GM12878 (cell line): ENCODE data around the gene TSPEAR. TPM values are rescaled to one million over a fixed set of nuclear protein-coding genes. Genes with fewer than 3 reads are reported as not detected.

Experiments
- ATAC-seq: fragments of 200-7000 bp; cut with Tn5 transposase; 3 replicates; pipeline ENCODE4 v1.9.1; 2020; ENCODE audit warnings: mild to moderate bottlenecking, moderate library complexity
- BruUV-seq: library from RNA; stranded (reverse); fragments of 400-500 nt; replicated peaks from 2 replicates; lab custom pipeline; 2021; lab: Mats Ljungman, UMichigan
- CTCF ChIA-PET: fragments of 300-600 bp; sonication (Branson Sonifier 250); formaldehyde crosslinking; extraction: SDS; loops from one replicate; lab custom pipeline; 2021; ENCODE audit warnings: inconsistent platforms; lab: Yijun Ruan, JAX
- POLR2A ChIA-PET: fragments of 350-600 bp; formaldehyde crosslinking; extraction: SDS; loops from one replicate; lab custom pipeline; 2021; ENCODE audit warnings: inconsistent platforms; lab: Charles Lee
- RAD21 ChIA-PET: fragments of 300-600 bp; sonication (Branson Sonifier 250); formaldehyde crosslinking; loops from one replicate; lab custom pipeline; 2023; ENCODE audit warnings: antibody characterized with exemption; ENCODE audit not compliant: unreplicated experiment; lab: Charles Lee
- SMC1A ChIA-PET: fragments of 300-600 bp; sonication (Branson Sonifier 250); formaldehyde crosslinking; loops from one replicate; lab custom pipeline; 2023; ENCODE audit not compliant: unreplicated experiment, uncharacterized antibody; lab: Charles Lee
- DNase-seq: peaks from one replicate; pipeline ENCODE4 v3.0.0-alpha.2; 2011; ENCODE audit warnings: low read depth, low spot score
- FAIRE-seq: peaks from 3 replicates; lab custom pipeline; 2011; peaks lifted over from hg19 to GRCh38; lab: Jason Lieb, UNC
- H2AFZ ChIP-seq: 2 replicates; pipeline ENCODE4 v1.6.0; 2011; ENCODE audit warnings: low read depth, low read length, control low read depth; ENCODE audit not compliant: control insufficient read depth
- H3K27ac ChIP-seq: 2 replicates; pipeline ENCODE4 v1.5.1; 2011; ENCODE audit warnings: control low read depth; ENCODE audit not compliant: control insufficient read depth, insufficient read depth
- H3K27me3 ChIP-seq, 2 experiments: replicated peaks in 1 of 2; 2 replicates each; pipeline versions ENCODE4 v1.6.0 to v1.6.1; 2011; ENCODE audit warnings: low read length in 1 of 2; ENCODE audit not compliant: control insufficient read depth in 2 of 2, insufficient read depth in 2 of 2
- H3K36me3 ChIP-seq, 2 experiments: 2 replicates each; pipeline ENCODE4 v1.5.1; 2011; ENCODE audit warnings: low read length in 1 of 2; ENCODE audit not compliant: control insufficient read depth in 2 of 2, insufficient read depth in 2 of 2
- H3K4me1 ChIP-seq: 2 replicates; pipeline ENCODE4 v1.6.1; 2011; ENCODE audit warnings: mild to moderate bottlenecking, low read length, moderate library complexity, mixed read lengths; ENCODE audit not compliant: control insufficient read depth, insufficient read depth
- H3K4me2 ChIP-seq: 2 replicates; pipeline ENCODE4 v1.6.0; 2011; ENCODE audit warnings: control low read depth; ENCODE audit not compliant: control insufficient read depth, insufficient read depth
- H3K4me3 ChIP-seq: fragments of 200-600 bp; sonication (generic); 2 replicates; pipeline ENCODE4 v1.5.1; 2016
- H3K79me2 ChIP-seq: 2 replicates; pipeline ENCODE4 v1.6.0; 2011; ENCODE audit warnings: low read length; ENCODE audit not compliant: control insufficient read depth, insufficient read depth
- H3K9ac ChIP-seq: 2 replicates; pipeline ENCODE4 v1.8.0; 2011; ENCODE audit warnings: low read length, control low read depth, mixed read lengths; ENCODE audit not compliant: control insufficient read depth, insufficient read depth
- H3K9me3 ChIP-seq: replicated peaks from 3 replicates; pipeline ENCODE4 v1.5.1; 2011; ENCODE audit warnings: mild to moderate bottlenecking, low read length; ENCODE audit not compliant: control insufficient read depth, insufficient read depth
- H4K20me1 ChIP-seq: 2 replicates; pipeline ENCODE4 v1.6.0; 2011; ENCODE audit not compliant: control insufficient read depth, insufficient read depth
- ASH2L ChIP-seq: fragments of 300-600, 200-600 bp; sonication (generic); IDR thresholded peaks from 2 replicates; pipeline ENCODE4 v1.6.1; 2017; ENCODE audit warnings: low read depth, mild to moderate bottlenecking, borderline replicate concordance
- BACH1 ChIP-seq: fragments of 450-650 bp; IDR thresholded peaks from 2 replicates; pipeline ENCODE4 v1.6.1; 2017; ENCODE audit warnings: mild to moderate bottlenecking, borderline replicate concordance
- CBX3 ChIP-seq: fragments of 200-600 bp; sonication (generic); IDR thresholded peaks from 2 replicates; pipeline ENCODE4 v1.6.1; 2016; ENCODE audit warnings: low read depth, borderline replicate concordance
- DPF2 ChIP-seq: fragments of 450-650 bp; IDR thresholded peaks from 2 replicates; pipeline ENCODE4 v1.6.1; 2017; ENCODE audit warnings: mild to moderate bottlenecking
- EZH2 ChIP-seq: IDR thresholded peaks from 2 replicates; pipeline ENCODE4 v1.6.1; 2012; ENCODE audit warnings: low read depth, mild to moderate bottlenecking, control low read depth, inconsistent platforms, low read length, borderline replicate concordance; ENCODE audit not compliant: control insufficient read depth
- FOS ChIP-seq: IDR thresholded peaks from 3 replicates; pipeline ENCODE4 v1.6.1; 2011; ENCODE audit warnings: borderline replicate concordance; ENCODE audit not compliant: insufficient read length; ENCODE audit errors: extremely low read depth
- NFXL1 ChIP-seq: fragments of 450-650 bp; IDR thresholded peaks from 2 replicates; pipeline ENCODE4 v1.6.1; 2017; ENCODE audit warnings: antibody characterized with exemption, mild to moderate bottlenecking, borderline replicate concordance
- NFYB ChIP-seq: IDR thresholded peaks from 2 replicates; pipeline ENCODE4 v1.6.1; 2011; ENCODE audit warnings: low read depth, mild to moderate bottlenecking, low read length, improper control_type of control experiment, moderate library complexity; ENCODE audit not compliant: insufficient read depth
- PAX5 ChIP-seq: IDR thresholded peaks from 2 replicates; pipeline ENCODE4 v1.6.1; 2011; ENCODE audit warnings: low read depth, low read length, borderline replicate concordance
- POLR2A ChIP-seq: IDR thresholded peaks from 2 replicates; pipeline ENCODE4 v1.6.1; 2011; ENCODE audit warnings: low read depth, mild to moderate bottlenecking, low read length
- SRF ChIP-seq, 2 experiments: IDR thresholded peaks; 2 replicates each; pipeline ENCODE4 v1.6.1; 2011; ENCODE audit warnings: low read depth in 2 of 2, low read length in 2 of 2, mild to moderate bottlenecking in 1 of 2, moderate library complexity in 1 of 2
- TARDBP ChIP-seq: IDR thresholded peaks from 2 replicates; pipeline ENCODE4 v1.6.1; 2016; ENCODE audit warnings: borderline replicate concordance
- YY1 ChIP-seq: IDR thresholded peaks from 2 replicates; pipeline ENCODE4 v1.6.1; 2011; ENCODE audit warnings: low read depth, mild to moderate bottlenecking, low read length
- ZNF384 ChIP-seq: IDR thresholded peaks from 2 replicates; pipeline ENCODE4 v1.6.1; 2012; ENCODE audit warnings: low read depth, mild to moderate bottlenecking, low read length, improper control_type of control experiment, borderline replicate concordance
- WGBS: methylation state at CpG from one replicate; pipeline ENCODE4 v1.1.6; 2016; ENCODE audit warnings: low lambda C conversion rate; ENCODE audit not compliant: insufficient replicate concordance, insufficient coverage; ENCODE audit errors: missing lambda C conversion rate; 5-methylcytosine and 5-hydroxymethylcytosine counted together
- in situ Hi-C: fragments of 300-500 bp; cut with MboI; formaldehyde crosslinking; loops from 9 replicates; pipeline ENCODE4 v1.14.3; 2018; ENCODE audit warnings: mixed read lengths
- intact Hi-C: fragments of 100-400 bp; cut with micrococcal nuclease; formaldehyde crosslinking; loops from one replicate; pipeline ENCODE4 v1.14.2; 2022; ENCODE audit not compliant: unreplicated experiment
- polyA plus RNA-seq, 11 experiments: library from polyadenylated mRNA; depleted of rRNA in 4 of 11; unstranded in 6 of 11; stranded (reverse) in 5 of 11; fragments of >200 nt; fragmentation: Nextera tagmentation in 4 of 11; fragmentation: Illumina TruSeq in 1 of 11; extraction: Ambion mirVana in 4 of 11; extraction: Trizol in 1 of 11; gene quantifications; 1 replicate in 1 of 11; 2 replicates in 10 of 11; pipeline versions ENCODE4 v1.2.1 to v1.2.3, GENCODE V29; 2011 to 2016; ENCODE audit warnings: inconsistent platforms in 2 of 11, missing spikeins in 2 of 11, low read depth in 1 of 11
- total RNA-seq, 4 experiments: library from RNA; depleted of rRNA in 3 of 4; stranded (reverse); fragments of >200 nt in 3 of 4; fragmentation: Illumina TruSeq in 1 of 4; extraction: Trizol in 1 of 4; gene quantifications; 2 replicates each; pipeline versions ENCODE4 v1.2.1 to v1.2.3, GENCODE V29; 2013 to 2021
- TF ChIP-seq, protein P1 (sequence below): fragments of 450-650 bp; formaldehyde crosslinking; IDR thresholded peaks from 2 replicates; pipeline ENCODE4 v1.5.0; 2022; ENCODE audit warnings: mild to moderate bottlenecking, missing genetic modification characterization
- TF ChIP-seq, protein P2 (sequence below): IDR thresholded peaks from 2 replicates; pipeline ENCODE4 v1.6.1; 2012; ENCODE audit warnings: low read depth, low read length, improper control_type of control experiment
- TF ChIP-seq, protein P3 (sequence below): fragments of 450-650 bp; IDR thresholded peaks from 2 replicates; pipeline ENCODE4 v1.6.1; 2017; ENCODE audit warnings: mild to moderate bottlenecking

The TSPEAR gene
- total and polyA plus RNA-seq, 10 of the 15 experiments (the other 5 are each of a cell fraction or from before 2014, with no cell fraction given) = not detected

DNA sequence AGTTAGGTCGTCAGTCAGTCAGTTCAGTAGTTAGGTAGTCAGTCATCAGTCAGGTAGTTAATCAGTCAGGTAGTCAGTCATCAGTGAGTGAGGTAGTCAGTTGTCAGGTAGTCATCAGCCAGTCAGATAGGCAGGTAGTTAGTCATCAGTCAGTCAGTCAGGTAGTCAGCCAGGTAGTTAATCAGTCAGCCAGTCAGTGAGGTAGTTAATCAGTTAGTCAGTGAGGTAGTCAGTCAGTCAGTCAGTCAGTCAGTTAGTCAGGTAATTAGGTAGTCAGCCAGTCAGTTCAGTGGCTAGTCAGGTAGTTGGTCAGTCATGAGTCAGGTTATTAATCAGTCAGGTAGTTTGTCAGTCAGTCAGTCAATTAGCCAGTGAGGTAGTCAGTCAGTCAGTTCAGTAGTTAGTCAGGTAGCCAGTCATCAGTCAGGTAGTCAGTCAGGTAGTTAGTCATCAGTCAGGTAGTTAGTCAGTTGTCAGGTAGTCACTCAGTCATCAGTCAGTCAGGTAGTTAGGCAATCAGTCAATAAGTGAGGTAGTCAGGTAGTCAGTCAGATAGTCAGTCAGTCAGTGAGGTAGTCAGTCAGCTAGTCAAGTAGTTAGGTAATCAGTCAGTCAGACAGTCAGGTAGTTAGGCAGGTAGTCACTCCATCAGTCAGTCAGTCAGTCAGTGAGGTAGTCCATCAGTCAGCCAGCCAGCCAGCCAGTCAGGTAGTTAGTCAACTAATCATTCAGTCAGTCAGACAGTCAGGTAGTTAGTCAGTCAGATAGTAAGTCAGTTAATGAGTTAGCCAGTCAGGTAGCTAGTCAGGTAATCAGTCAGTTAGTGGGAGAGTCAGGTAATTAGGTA is 187.6 kb downstream of the TSPEAR start:
- in situ Hi-C loops (no loop called here), intact Hi-C loops (no loop called here)
- Histone ChIP-seq H3K4me3 (no peak overlapping the region), H3K79me2 (no peaks in the 10 kb centered on the region), H3K4me2 (no peak overlapping the region), H4K20me1 (no peaks in the 10 kb centered on the region), H2AFZ (no peak overlapping the region), H3K27me3 (no peaks in the 10 kb centered on the region), H3K9me3 (no peaks in the 10 kb centered on the region; the same call in 2 of the 3 replicates), H3K4me1 (no peaks in the 10 kb centered on the region), H3K27ac (no peak overlapping the region), H3K36me3 (no peaks in the 10 kb centered on the region), H3K9ac (no peak overlapping the region)
- DNase-seq (no peak), ATAC-seq (no peak), FAIRE-seq (no peak)
- no TSS peak for BruUV-seq
- WGBS = 0% methylated on average over 1 of the region's 1 CpG
- SMC1A ChIA-PET = no interaction called here
- RAD21 ChIA-PET = no interaction called here
- CTCF ChIA-PET = no interaction called here
- POLR2A ChIA-PET = no interaction called here
- TF ChIP-seq BACH1 = no peak
- TF ChIP-seq TARDBP = no peak
- TF ChIP-seq POLR2A = no peak
- TF ChIP-seq ASH2L = no peak
- TF ChIP-seq PAX5 = no peak
- TF ChIP-seq, protein P1, sequence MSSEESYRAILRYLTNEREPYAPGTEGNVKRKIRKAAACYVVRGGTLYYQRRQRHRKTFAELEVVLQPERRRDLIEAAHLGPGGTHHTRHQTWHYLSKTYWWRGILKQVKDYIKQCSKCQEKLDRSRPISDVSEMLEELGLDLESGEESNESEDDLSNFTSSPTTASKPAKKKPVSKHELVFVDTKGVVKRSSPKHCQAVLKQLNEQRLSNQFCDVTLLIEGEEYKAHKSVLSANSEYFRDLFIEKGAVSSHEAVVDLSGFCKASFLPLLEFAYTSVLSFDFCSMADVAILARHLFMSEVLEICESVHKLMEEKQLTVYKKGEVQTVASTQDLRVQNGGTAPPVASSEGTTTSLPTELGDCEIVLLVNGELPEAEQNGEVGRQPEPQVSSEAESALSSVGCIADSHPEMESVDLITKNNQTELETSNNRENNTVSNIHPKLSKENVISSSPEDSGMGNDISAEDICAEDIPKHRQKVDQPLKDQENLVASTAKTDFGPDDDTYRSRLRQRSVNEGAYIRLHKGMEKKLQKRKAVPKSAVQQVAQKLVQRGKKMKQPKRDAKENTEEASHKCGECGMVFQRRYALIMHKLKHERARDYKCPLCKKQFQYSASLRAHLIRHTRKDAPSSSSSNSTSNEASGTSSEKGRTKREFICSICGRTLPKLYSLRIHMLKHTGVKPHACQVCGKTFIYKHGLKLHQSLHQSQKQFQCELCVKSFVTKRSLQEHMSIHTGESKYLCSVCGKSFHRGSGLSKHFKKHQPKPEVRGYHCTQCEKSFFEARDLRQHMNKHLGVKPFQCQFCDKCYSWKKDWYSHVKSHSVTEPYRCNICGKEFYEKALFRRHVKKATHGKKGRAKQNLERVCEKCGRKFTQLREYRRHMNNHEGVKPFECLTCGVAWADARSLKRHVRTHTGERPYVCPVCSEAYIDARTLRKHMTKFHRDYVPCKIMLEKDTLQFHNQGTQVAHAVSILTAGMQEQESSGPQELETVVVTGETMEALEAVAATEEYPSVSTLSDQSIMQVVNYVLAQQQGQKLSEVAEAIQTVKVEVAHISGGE (CRISPR knock-in tag) = no peak
- no peak for TF ChIP-seq ZNF384
- TF ChIP-seq YY1 = no peak
- TF ChIP-seq EZH2 = no peak
- TF ChIP-seq FOS = no peak
- no peak for TF ChIP-seq NFYB
- no peak for TF ChIP-seq DPF2
- no peak for TF ChIP-seq SRF (IDR thresholded peaks at IDR 0.05; ENCODE audit: low read depth in 2 of 2, low read length in 2 of 2)
- no peak for TF ChIP-seq NFXL1
- TF ChIP-seq CBX3 = no peak
- TF ChIP-seq, protein P2, sequence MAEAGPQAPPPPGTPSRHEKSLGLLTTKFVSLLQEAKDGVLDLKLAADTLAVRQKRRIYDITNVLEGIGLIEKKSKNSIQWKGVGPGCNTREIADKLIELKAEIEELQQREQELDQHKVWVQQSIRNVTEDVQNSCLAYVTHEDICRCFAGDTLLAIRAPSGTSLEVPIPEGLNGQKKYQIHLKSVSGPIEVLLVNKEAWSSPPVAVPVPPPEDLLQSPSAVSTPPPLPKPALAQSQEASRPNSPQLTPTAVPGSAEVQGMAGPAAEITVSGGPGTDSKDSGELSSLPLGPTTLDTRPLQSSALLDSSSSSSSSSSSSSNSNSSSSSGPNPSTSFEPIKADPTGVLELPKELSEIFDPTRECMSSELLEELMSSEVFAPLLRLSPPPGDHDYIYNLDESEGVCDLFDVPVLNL = no peak
- TF ChIP-seq, protein P3, sequence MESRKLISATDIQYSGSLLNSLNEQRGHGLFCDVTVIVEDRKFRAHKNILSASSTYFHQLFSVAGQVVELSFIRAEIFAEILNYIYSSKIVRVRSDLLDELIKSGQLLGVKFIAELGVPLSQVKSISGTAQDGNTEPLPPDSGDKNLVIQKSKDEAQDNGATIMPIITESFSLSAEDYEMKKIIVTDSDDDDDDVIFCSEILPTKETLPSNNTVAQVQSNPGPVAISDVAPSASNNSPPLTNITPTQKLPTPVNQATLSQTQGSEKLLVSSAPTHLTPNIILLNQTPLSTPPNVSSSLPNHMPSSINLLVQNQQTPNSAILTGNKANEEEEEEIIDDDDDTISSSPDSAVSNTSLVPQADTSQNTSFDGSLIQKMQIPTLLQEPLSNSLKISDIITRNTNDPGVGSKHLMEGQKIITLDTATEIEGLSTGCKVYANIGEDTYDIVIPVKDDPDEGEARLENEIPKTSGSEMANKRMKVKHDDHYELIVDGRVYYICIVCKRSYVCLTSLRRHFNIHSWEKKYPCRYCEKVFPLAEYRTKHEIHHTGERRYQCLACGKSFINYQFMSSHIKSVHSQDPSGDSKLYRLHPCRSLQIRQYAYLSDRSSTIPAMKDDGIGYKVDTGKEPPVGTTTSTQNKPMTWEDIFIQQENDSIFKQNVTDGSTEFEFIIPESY = no peak
